Liver (tissue), 9 donors: ENCODE data around the gene RBFOX1. TPM values are rescaled to one million over a fixed set of nuclear protein-coding genes. Genes with fewer than 3 reads are reported as not detected.

Source experiments
- DNase-seq: peaks from one replicate; pipeline ENCODE4 v3.0.0-alpha.2; 2017; ENCODE audit warnings: low spot score
- H3K27ac ChIP-seq, 2 donors: one replicate each; pipeline ENCODE4 v1.7.0; 2013; ENCODE audit warnings: inconsistent platforms in 2 of 2, low read length in 2 of 2, control low read depth in 1 of 2, low read depth in 1 of 2, mild to moderate bottlenecking in 1 of 2
- H3K27me3 ChIP-seq, 4 donors: one replicate each; pipeline versions ENCODE4 v1.6.1 to v1.7.0; 2013; ENCODE audit warnings: low read length in 3 of 4, inconsistent platforms in 1 of 4, mild to moderate bottlenecking in 1 of 4, moderate library complexity in 1 of 4; ENCODE audit not compliant: control insufficient read depth in 4 of 4, insufficient read depth in 4 of 4
- H3K36me3 ChIP-seq, 4 donors: one replicate each; pipeline versions ENCODE4 v1.6.1 to v1.7.0; 2013; ENCODE audit warnings: low read length in 3 of 4, mild to moderate bottlenecking in 3 of 4, low read depth in 1 of 4, moderate library complexity in 1 of 4; ENCODE audit not compliant: control insufficient read depth in 4 of 4, insufficient read depth in 3 of 4
- H3K4me1 ChIP-seq, 4 donors: one replicate each; pipeline versions ENCODE4 v1.6.1 to v1.7.0; 2013; ENCODE audit warnings: low read length in 3 of 4, mild to moderate bottlenecking in 3 of 4, moderate library complexity in 1 of 4; ENCODE audit not compliant: control insufficient read depth in 4 of 4, insufficient read depth in 4 of 4
- H3K4me3 ChIP-seq, 3 donors: one replicate each; pipeline versions ENCODE4 v1.6.1 to v1.7.0; 2013; ENCODE audit warnings: low read length in 3 of 3, control low read depth in 1 of 3, low read depth in 1 of 3, mild to moderate bottlenecking in 1 of 3
- H3K9ac ChIP-seq, 2 donors: one replicate each; pipeline ENCODE4 v1.7.0; 2013; ENCODE audit warnings: low read length in 2 of 2, mild to moderate bottlenecking in 2 of 2, moderate library complexity in 2 of 2, control low read depth in 1 of 2, low read depth in 1 of 2
- H3K9me3 ChIP-seq, 4 donors: one replicate each; pipeline versions ENCODE4 v1.6.1 to v1.7.0; 2013; ENCODE audit warnings: low read length in 3 of 4; ENCODE audit not compliant: control insufficient read depth in 4 of 4
- CTCF ChIP-seq: fragments of 150-350 bp; IDR thresholded peaks from 2 replicates; pipeline ENCODE4 v1.5.1; 2017; ENCODE audit warnings: improper control_type of control experiment, low read depth, low read length; ENCODE audit not compliant: missing input control
- EGR1 ChIP-seq, 2 donors: IDR thresholded peaks; 2 replicates each; pipeline ENCODE4 v1.6.1; 2016 to 2018; ENCODE audit warnings: antibody characterized with exemption in 2 of 2, low read depth in 2 of 2
- FOXA1 ChIP-seq: IDR thresholded peaks from 2 replicates; pipeline ENCODE4 v1.6.1; 2016; ENCODE audit warnings: antibody characterized with exemption
- GABPA ChIP-seq, 2 donors: IDR thresholded peaks in 1 of 2; conservative IDR thresholded peaks in 1 of 2; 2 replicates each; pipeline ENCODE4 v1.6.1; 2016; ENCODE audit warnings: antibody characterized with exemption in 2 of 2, mild to moderate bottlenecking in 1 of 2, moderate library complexity in 1 of 2
- HNF4A ChIP-seq, 2 donors: conservative IDR thresholded peaks; 2 replicates each; pipeline ENCODE4 v1.6.1; 2016; ENCODE audit warnings: antibody characterized with exemption in 2 of 2, mild to moderate bottlenecking in 2 of 2
- HNF4G ChIP-seq: IDR thresholded peaks from 2 replicates; pipeline ENCODE4 v1.6.1; 2016; ENCODE audit warnings: antibody characterized with exemption
- MAX ChIP-seq: IDR thresholded peaks from 2 replicates; pipeline ENCODE4 v1.6.1; 2016; ENCODE audit warnings: antibody characterized with exemption
- NR2F2 ChIP-seq: IDR thresholded peaks from 2 replicates; pipeline ENCODE4 v1.6.1; 2016; ENCODE audit warnings: antibody characterized with exemption
- RAD21 ChIP-seq, 2 donors: IDR thresholded peaks; 2 replicates each; pipeline ENCODE4 v1.6.1; 2016; ENCODE audit warnings: antibody characterized with exemption in 2 of 2, mild to moderate bottlenecking in 2 of 2
- REST ChIP-seq: IDR thresholded peaks from 2 replicates; pipeline ENCODE4 v1.6.1; 2016; ENCODE audit warnings: antibody characterized with exemption, mild to moderate bottlenecking
- RXRA ChIP-seq, 2 donors: IDR thresholded peaks; 2 replicates each; pipeline ENCODE4 v1.6.1; 2017 to 2018; ENCODE audit warnings: antibody characterized with exemption in 2 of 2, mild to moderate bottlenecking in 1 of 2
- SP1 ChIP-seq: IDR thresholded peaks from 2 replicates; pipeline ENCODE4 v1.6.1; 2018; ENCODE audit warnings: antibody characterized with exemption, mild to moderate bottlenecking
- TAF1 ChIP-seq: conservative IDR thresholded peaks from 2 replicates; pipeline ENCODE4 v1.6.1; 2016; ENCODE audit warnings: antibody characterized with exemption, mild to moderate bottlenecking
- YY1 ChIP-seq: IDR thresholded peaks from 2 replicates; pipeline ENCODE4 v1.6.1; 2016; ENCODE audit warnings: antibody characterized with exemption, mild to moderate bottlenecking
- ZBTB33 ChIP-seq: IDR thresholded peaks from 2 replicates; pipeline ENCODE4 v1.6.1; 2016; ENCODE audit warnings: antibody characterized with exemption
- WGBS: extraction: QIAGEN DNeasy Blood & Tissue Kit; methylation state at CpG from one replicate; pipeline ENCODE4 v1.1.7; 2013; 5-methylcytosine and 5-hydroxymethylcytosine counted together
- polyA plus RNA-seq, 2 donors: library from polyadenylated mRNA; stranded (reverse) in 1 of 2; unstranded in 1 of 2; fragments of 200-250 nt in 1 of 2; fragments of >200 nt in 1 of 2; fragmentation: Nextera tagmentation in 1 of 2; extraction: Ambion mirVana in 1 of 2; gene quantifications; one replicate each; pipeline versions ENCODE4 v1.2.1 to v1.2.3, GENCODE V29; 2013 to 2015
- total RNA-seq, 2 donors: library from RNA; depleted of rRNA; stranded (reverse); fragments of >200 nt; gene quantifications; one replicate each; pipeline ENCODE4 v1.2.3, GENCODE V29; 2014
- donor health status: healthy.
- donor health status: healthy.
- donor health status: healthy.
- donor health status: healthy.
- donor health status: healthy.

RBFOX1 gene
- total and polyA plus RNA-seq, 4 donors, result not detected

GRCh38 chr16:7709186-7709585 is 376.5 kb downstream of the RBFOX1 start:
- H3K9ac ChIP-seq, result no peak overlapping the region
- H3K4me1 ChIP-seq, result no peaks in the 10 kb centered on the region
- no peaks in the 10 kb centered on the region for H3K36me3 ChIP-seq
- WGBS, result 91% methylated on average over 3 of the region's 3 CpGs
- no peak overlapping the region for H3K27ac ChIP-seq
- H3K27me3 ChIP-seq, result peaks cover 0 to 2% (median 0%) of the 10 kb centered on the region in 4 donors
- peaks cover 0 to 6% (median 1%) of the 10 kb centered on the region in 4 donors for H3K9me3 ChIP-seq
- no peak for DNase-seq
- no peak for TF ChIP-seq TAF1
- no peak for TF ChIP-seq CTCF
- TF ChIP-seq ZBTB33, result no peak
- TF ChIP-seq GABPA (IDR thresholded peaks at IDR 0.05 in 1 of 2, conservative IDR thresholded peaks at IDR 0.05 in 1 of 2), result no peak
- no peak for TF ChIP-seq MAX
- TF ChIP-seq YY1, result no peak
- TF ChIP-seq EGR1 (IDR thresholded peaks at IDR 0.05; ENCODE audit: low read depth in 2 of 2), result no peak
- TF ChIP-seq NR2F2, result no peak
- TF ChIP-seq REST, result no peak
- TF ChIP-seq SP1, result no peak
- no peak overlapping the region for H3K4me3 ChIP-seq

- Histone ChIP-seq H3K4me1 (no peaks in the 10 kb centered on the region), H3K4me3 (no peak overlapping the region), H3K27ac (no peak overlapping the region), H3K27me3 (peaks cover 0 to 5% (median under 1%) of the 10 kb centered on the region in 4 donors), H3K9ac (no peak overlapping the region), H3K36me3 (no peaks in the 10 kb centered on the region), H3K9me3 (peaks cover 0 to 6% (median 1%) of the 10 kb centered on the region in 4 donors)
- WGBS, result 68% methylated on average over 2 of the region's 2 CpGs
- no peak for DNase-seq
- TF ChIP-seq TAF1, result no peak
- TF ChIP-seq NR2F2, result no peak
- no peak for TF ChIP-seq HNF4G
- TF ChIP-seq GABPA (IDR thresholded peaks at IDR 0.05 in 1 of 2, conservative IDR thresholded peaks at IDR 0.05 in 1 of 2), result no peak
- no peak for TF ChIP-seq FOXA1
- no peak for TF ChIP-seq REST
- TF ChIP-seq HNF4A (conservative IDR thresholded peaks at IDR 0.05), result no peak
- no peak for TF ChIP-seq RXRA (IDR thresholded peaks at IDR 0.05)
- no peak for TF ChIP-seq ZBTB33
- no peak for TF ChIP-seq RAD21 (IDR thresholded peaks at IDR 0.05)
- TF ChIP-seq MAX, result no peak
Observed at GRCh38 chr16:7713244-7713643, 380.6 kb downstream of the RBFOX1 start.
